OCI-LY7 (cell line): ENCODE data around the gene INTS7. TPM values are rescaled to one million over a fixed set of nuclear protein-coding genes. Genes with fewer than 3 reads are reported as not detected.

Experiments used
- BruUV-seq: library from RNA; stranded (reverse); fragments of 400-500 nt; replicated peaks from 2 replicates; lab custom pipeline; 2021; lab: Mats Ljungman, UMichigan
- CTCF ChIA-PET: fragments of 300-600 bp; sonication (Branson Sonifier 250); formaldehyde crosslinking; loops from one replicate; lab custom pipeline; 2022; ENCODE audit warnings: antibody characterized with exemption; ENCODE audit not compliant: unreplicated experiment; lab: Charles Lee
- POLR2A ChIA-PET: fragments of 300-600 bp; sonication (Branson Sonifier 250); formaldehyde crosslinking; loops from one replicate; lab custom pipeline; 2022; ENCODE audit warnings: antibody characterized with exemption; lab: Charles Lee
- DNase-seq: peaks from one replicate; pipeline ENCODE4 v3.0.0-alpha.2; 2015; ENCODE audit warnings: low spot score
- H2AFZ ChIP-seq: fragments of 200-600 bp; sonication (generic), shearing (Covaris generic); 2 replicates; pipeline ENCODE4 v1.6.1; 2014; ENCODE audit warnings: mild to moderate bottlenecking, antibody characterized with exemption, low read length, moderate library complexity
- H3K27ac ChIP-seq: fragments of 200-600 bp; sonication (generic); 2 replicates; pipeline ENCODE4 v1.5.1; 2014; ENCODE audit warnings: mixed run types, low read depth, mild to moderate bottlenecking, moderate library complexity, low read length, inconsistent platforms; ENCODE audit not compliant: poor library complexity, severe bottlenecking
- H3K36me3 ChIP-seq: fragments of 200-600 bp; sonication (generic); 2 replicates; pipeline ENCODE4 v1.6.1; 2014; ENCODE audit warnings: mild to moderate bottlenecking, antibody characterized with exemption, low read length, moderate library complexity, mixed read lengths; ENCODE audit not compliant: insufficient read depth
- H3K4me1 ChIP-seq: fragments of 200-600 bp; sonication (generic); 2 replicates; pipeline ENCODE4 v1.5.1; 2014; ENCODE audit warnings: mild to moderate bottlenecking, low read length; ENCODE audit not compliant: insufficient read depth, poor library complexity, severe bottlenecking
- H3K4me2 ChIP-seq: fragments of 200-600 bp; sonication (generic); 2 replicates; pipeline ENCODE4 v1.6.1; 2014; ENCODE audit warnings: mild to moderate bottlenecking, low read length
- H3K4me3 ChIP-seq: fragments of 200-600 bp; sonication (generic); 2 replicates; pipeline ENCODE4 v1.5.1; 2014; ENCODE audit warnings: mild to moderate bottlenecking, low read depth, low read length; ENCODE audit not compliant: poor library complexity, severe bottlenecking
- H3K79me2 ChIP-seq: fragments of 200-600 bp; sonication (generic); 2 replicates; pipeline ENCODE4 v1.6.1; 2016; ENCODE audit warnings: low read depth, mild to moderate bottlenecking, low read length, moderate library complexity, mixed read lengths; ENCODE audit not compliant: insufficient read depth
- H3K9me2 ChIP-seq: fragments of 200-600 bp; sonication (generic); 2 replicates; pipeline ENCODE4 v1.6.1; 2016; ENCODE audit warnings: mild to moderate bottlenecking, low read length, mixed read lengths; ENCODE audit not compliant: insufficient read depth
- H3K9me3 ChIP-seq: fragments of 200-600 bp; sonication (generic); 2 replicates; pipeline ENCODE4 v1.6.1; 2014; ENCODE audit warnings: mild to moderate bottlenecking, mixed run types, low read length, mixed read lengths
- H4K20me1 ChIP-seq: fragments of 200-600 bp; sonication (generic); 2 replicates; pipeline ENCODE4 v1.6.1; 2014; ENCODE audit warnings: mild to moderate bottlenecking, antibody characterized with exemption, low read length, moderate library complexity, mixed read lengths; ENCODE audit not compliant: insufficient read depth
- EZH2phosphoT487 ChIP-seq: fragments of 200-600 bp; sonication (generic); IDR thresholded peaks from 2 replicates; pipeline ENCODE4 v1.6.1; 2018; ENCODE audit warnings: low read depth, borderline replicate concordance, mild to moderate bottlenecking, mixed run types, antibody characterized with exemption, low read length, moderate library complexity, mixed read lengths
- intact Hi-C: fragments of 100-400 bp; cut with micrococcal nuclease; formaldehyde crosslinking; loops from one replicate; pipeline ENCODE4 v1.10.0; 2022; ENCODE audit not compliant: unreplicated experiment
- total RNA-seq, 2 experiments: library from RNA; depleted of rRNA in 1 of 2; stranded (reverse); fragments of >200 nt in 1 of 2; shearing (Covaris generic) in 1 of 2; gene quantifications; 2 replicates each; pipeline ENCODE4 v1.2.3, GENCODE V29; 2014 to 2022
- TF ChIP-seq, protein P1 (sequence below): fragments of 200-600 bp; sonication (generic); conservative IDR thresholded peaks from 2 replicates; pipeline ENCODE4 v1.5.1; 2014; ENCODE audit warnings: mild to moderate bottlenecking, antibody characterized with exemption, low read length, moderate library complexity, mixed read lengths

Gene INTS7
- total RNA-seq, 2 experiments from 2014 or later = 17.8 to 25.8 TPM

DNA sequence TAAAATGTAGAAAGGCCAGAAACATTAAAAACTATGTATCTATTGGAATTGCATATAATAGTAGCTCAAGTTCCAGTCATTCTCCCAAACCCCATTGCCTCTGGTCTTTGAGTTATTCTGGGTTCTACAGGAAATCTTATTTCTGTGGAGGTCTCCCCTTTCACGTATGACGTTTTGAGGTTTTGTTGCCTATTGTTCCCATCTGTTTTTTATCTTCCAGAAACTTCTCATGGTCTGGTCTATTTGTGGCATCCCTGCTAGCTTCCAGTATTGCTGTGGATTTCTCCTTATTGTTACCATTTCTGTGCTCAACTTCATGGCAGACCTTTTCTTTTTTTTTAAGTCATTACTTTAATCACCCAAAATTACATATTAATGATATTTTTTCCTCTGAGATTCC, 43.5 kb upstream of the INTS7 start:
- CTCF ChIA-PET = no interaction called here

DNA sequence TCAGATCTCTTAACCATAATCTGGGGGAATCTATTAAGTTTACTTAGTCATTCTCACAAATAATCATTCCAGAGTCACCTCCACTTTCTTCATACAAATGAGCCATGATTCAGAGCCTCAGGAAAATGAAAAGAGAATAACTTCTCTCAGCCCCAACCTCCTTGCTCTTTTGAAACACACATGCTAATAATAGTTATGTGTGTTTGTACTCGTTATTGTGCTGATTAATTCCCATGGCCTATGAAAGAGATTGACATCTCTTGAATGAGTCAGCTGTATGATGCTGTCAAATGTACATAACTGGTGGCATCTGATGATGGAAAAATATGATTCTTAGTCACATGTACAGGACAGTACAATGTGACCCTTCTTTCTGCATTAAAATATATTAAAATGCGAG, 41.7 kb upstream of the INTS7 start:
- Histone ChIP-seq H2AFZ (no peak overlapping the region), H3K27ac (no peak overlapping the region), H4K20me1 (no peaks in the 10 kb centered on the region; the same call in 1 of the 2 replicates), H3K79me2 (no peaks in the 10 kb centered on the region), H3K9me2 (no peaks in the 10 kb centered on the region), H3K9me3 (no peaks in the 10 kb centered on the region), H3K4me3 (no peak overlapping the region), H3K4me2 (no peak overlapping the region), H3K36me3 (peaks cover 96% of the 10 kb centered on the region), H3K4me1 (no peaks in the 10 kb centered on the region)
- intact Hi-C loops = no loop called here
- POLR2A ChIA-PET = no interaction called here
- no peak for TF ChIP-seq EZH2phosphoT487
- TF ChIP-seq, protein P1, sequence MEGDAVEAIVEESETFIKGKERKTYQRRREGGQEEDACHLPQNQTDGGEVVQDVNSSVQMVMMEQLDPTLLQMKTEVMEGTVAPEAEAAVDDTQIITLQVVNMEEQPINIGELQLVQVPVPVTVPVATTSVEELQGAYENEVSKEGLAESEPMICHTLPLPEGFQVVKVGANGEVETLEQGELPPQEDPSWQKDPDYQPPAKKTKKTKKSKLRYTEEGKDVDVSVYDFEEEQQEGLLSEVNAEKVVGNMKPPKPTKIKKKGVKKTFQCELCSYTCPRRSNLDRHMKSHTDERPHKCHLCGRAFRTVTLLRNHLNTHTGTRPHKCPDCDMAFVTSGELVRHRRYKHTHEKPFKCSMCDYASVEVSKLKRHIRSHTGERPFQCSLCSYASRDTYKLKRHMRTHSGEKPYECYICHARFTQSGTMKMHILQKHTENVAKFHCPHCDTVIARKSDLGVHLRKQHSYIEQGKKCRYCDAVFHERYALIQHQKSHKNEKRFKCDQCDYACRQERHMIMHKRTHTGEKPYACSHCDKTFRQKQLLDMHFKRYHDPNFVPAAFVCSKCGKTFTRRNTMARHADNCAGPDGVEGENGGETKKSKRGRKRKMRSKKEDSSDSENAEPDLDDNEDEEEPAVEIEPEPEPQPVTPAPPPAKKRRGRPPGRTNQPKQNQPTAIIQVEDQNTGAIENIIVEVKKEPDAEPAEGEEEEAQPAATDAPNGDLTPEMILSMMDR = no peak
- no peak for DNase-seq
- BruUV-seq = no TSS peak
- CTCF ChIA-PET = no interaction called here

More for the DNA sequence above, 43.5 kb upstream of the INTS7 start:
- POLR2A ChIA-PET = interaction anchor here (0.8 to 1.6 kb wide), 3 partner anchors 9 to 24 kb away, joined by 3 to 4 read pairs (median 3); no protein-coding TSS in a partner anchor
- Histone ChIP-seq H3K4me1 (no peaks in the 10 kb centered on the region), H3K4me2 (no peak overlapping the region), H2AFZ (no peak overlapping the region), H3K79me2 (no peaks in the 10 kb centered on the region), H4K20me1 (no peaks in the 10 kb centered on the region; the same call in 1 of the 2 replicates), H3K4me3 (no peak overlapping the region), H3K27ac (no peak overlapping the region), H3K36me3 (peaks cover 98% of the 10 kb centered on the region), H3K9me3 (no peaks in the 10 kb centered on the region), H3K9me2 (no peaks in the 10 kb centered on the region)
- intact Hi-C loops = no loop called here
- no peak for DNase-seq
- no TSS peak for BruUV-seq
- TF ChIP-seq EZH2phosphoT487 = no peak
- TF ChIP-seq, protein P1 = no peak

DNA sequence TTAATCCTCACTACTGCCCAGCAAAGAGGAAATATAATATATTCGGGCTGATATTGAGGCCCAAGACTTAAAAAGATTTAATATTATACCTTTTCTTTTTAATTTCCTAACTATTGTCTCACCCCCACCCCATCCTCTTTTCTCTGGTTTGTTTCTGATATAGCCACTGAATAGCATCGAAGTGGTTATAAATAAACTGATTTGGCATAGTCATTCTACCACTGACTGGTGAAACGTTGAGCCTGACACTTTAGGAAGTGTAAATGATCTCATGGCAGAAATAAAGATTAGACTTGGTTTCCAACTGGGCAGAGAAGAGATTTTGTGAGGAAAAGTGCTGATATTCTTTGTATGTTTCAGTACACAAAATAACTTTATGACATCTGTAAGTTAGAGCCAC, 39.5 kb upstream of the INTS7 start:
- intact Hi-C loops = no loop called here
- peaks cover 96% of the 10 kb centered on the region for H3K36me3 ChIP-seq
- no TSS peak for BruUV-seq
- H4K20me1 ChIP-seq = no peaks in the 10 kb centered on the region; the same call in 1 of the 2 replicates
- H3K4me3 ChIP-seq = no peak overlapping the region
- no peak overlapping the region for H3K27ac ChIP-seq
- TF ChIP-seq, protein P1 = no peak
- no peak for TF ChIP-seq EZH2phosphoT487
- H3K9me3 ChIP-seq = no peaks in the 10 kb centered on the region
- DNase-seq = no peak
- no peaks in the 10 kb centered on the region for H3K79me2 ChIP-seq
- H3K9me2 ChIP-seq = no peaks in the 10 kb centered on the region
- H3K4me1 ChIP-seq = no peaks in the 10 kb centered on the region
- H3K4me2 ChIP-seq = no peak overlapping the region
- ChIA-PET CTCF (no interaction called here), POLR2A (interaction anchor here (0.6 kb wide), 1 partner anchor 30 kb away, joined by 3 read pairs; no protein-coding TSS in a partner anchor)
- no peak overlapping the region for H2AFZ ChIP-seq
